Measurements from ENCODE around the gene PEX11G.

DNA sequence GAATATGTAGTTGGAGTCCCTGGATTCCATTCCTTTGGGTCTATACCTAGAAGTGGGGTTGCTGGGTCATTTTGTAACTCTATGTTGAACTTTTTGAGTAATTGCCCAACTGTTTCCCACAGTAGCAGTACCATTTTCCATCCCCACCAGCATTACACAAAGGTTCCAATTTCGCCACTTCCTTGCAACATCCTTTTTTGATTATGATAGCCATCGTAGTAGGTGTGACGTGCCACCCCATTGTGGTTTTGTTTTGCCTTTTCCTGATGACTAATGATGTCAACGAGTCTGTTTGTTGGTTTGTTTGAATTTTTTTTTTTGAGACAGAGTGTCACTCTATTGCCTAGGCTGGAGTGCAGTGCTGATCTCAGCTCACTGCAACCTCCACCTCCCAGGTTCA is 3.3 kb upstream of the PEX11G start:
- TF ChIP-seq, protein P1, sequence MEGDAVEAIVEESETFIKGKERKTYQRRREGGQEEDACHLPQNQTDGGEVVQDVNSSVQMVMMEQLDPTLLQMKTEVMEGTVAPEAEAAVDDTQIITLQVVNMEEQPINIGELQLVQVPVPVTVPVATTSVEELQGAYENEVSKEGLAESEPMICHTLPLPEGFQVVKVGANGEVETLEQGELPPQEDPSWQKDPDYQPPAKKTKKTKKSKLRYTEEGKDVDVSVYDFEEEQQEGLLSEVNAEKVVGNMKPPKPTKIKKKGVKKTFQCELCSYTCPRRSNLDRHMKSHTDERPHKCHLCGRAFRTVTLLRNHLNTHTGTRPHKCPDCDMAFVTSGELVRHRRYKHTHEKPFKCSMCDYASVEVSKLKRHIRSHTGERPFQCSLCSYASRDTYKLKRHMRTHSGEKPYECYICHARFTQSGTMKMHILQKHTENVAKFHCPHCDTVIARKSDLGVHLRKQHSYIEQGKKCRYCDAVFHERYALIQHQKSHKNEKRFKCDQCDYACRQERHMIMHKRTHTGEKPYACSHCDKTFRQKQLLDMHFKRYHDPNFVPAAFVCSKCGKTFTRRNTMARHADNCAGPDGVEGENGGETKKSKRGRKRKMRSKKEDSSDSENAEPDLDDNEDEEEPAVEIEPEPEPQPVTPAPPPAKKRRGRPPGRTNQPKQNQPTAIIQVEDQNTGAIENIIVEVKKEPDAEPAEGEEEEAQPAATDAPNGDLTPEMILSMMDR (IDR thresholded peaks at IDR 0.05 in 4 of 5, conservative IDR thresholded peaks at IDR 0.05 in 1 of 5), result no peak
- TF ChIP-seq POLR2A (IDR thresholded peaks at IDR 0.05), result no peak

All from gastrocnemius medialis (tissue), 4 donors.